HG03108 (cell line): ENCODE data around the gene TEAD3.

Experiments used
- ATAC-seq: cut with Tn5 transposase; IDR thresholded peaks from one replicate; pipeline ENCODE4 v1.9.1; 2021; ENCODE audit warnings: moderate library complexity; ENCODE audit not compliant: unreplicated experiment

The TEAD3 gene

DNA sequence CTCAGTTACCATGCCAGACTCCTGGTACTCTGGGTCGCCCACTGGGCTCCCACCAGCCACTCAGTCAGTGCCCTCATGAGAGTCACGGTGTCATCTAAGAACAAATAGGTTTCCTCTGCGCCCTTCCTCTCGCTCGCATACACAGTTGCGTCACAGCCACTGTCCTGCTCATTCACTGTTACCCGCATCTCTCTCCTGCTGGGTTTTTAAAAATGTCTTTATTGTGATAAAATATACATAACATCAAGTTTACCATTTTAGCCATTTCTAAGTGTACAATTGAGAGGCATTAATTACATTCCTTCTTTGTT is 4.0 kb downstream of the TEAD3 start:
- no peak for ATAC-seq

DNA sequence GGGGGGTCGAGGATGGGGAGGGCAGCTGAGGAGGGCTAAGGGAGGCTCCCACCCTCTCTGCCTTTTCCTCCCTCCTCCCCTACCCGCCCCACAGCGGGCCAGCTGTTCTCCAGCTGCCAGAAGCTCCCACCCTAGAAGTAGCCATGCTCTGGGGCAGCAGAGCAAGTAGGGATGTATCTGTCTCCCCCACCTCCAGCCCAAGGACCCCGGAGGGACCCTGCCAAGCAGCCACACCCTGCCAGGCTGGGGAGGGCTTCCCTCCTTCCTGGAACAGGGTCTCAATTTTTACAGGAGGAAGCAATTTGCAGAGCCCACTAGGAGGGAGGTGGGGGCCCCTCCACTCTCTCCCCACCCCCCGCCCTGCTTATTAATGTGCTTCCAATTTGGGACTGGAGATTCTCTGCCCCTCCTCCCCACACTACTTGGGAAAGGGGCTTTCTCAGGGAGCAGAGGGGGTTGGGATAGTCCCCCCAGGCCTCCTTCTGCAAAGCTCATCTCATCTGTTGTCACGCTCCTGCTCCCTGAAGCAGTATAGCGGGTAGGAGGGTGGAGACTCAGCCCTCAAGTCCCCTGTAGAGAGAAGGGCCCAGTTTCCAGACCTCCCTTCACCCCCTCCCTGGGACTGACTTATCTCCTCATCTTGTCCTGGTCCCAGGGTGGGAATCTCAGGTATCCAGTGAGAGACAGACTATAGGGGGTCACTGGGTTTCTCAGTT is 4.5 kb downstream of the TEAD3 start:
- ATAC-seq, result no peak

DNA sequence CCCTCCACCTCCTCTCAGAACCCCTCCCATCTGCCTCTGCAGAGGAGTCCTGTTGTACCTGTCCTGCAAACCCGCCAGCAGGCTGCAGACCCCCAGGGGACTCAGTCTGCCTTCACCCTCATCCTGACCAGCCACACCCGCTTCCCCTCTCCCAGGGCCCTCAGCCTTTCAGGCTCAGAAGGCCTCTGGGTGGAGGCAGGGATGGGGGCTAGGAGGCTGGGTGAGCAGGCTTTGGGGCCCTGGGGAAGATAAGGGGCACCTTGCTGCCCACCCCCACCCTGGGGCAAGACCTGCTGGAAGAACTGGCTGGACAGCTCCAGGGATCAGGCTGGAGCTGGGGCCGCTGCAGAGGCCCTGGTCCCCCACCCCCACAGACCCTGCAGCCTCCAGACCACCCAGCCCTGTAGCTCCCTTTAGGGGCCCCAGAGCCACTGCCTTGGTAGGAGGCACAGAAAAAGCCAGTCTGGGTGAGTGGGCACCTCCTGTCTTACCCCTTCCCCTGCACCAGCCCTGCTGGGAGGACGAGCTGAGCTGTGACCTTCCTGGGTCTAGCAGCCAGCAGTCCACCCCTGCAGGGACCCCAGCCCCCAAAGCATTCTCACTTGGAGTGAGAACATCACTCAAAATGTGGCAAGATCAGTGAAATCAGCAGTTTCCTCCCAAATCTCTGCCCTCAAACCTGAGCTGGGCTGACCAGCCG is 5.2 kb downstream of the TEAD3 start:
- no peak for ATAC-seq

DNA sequence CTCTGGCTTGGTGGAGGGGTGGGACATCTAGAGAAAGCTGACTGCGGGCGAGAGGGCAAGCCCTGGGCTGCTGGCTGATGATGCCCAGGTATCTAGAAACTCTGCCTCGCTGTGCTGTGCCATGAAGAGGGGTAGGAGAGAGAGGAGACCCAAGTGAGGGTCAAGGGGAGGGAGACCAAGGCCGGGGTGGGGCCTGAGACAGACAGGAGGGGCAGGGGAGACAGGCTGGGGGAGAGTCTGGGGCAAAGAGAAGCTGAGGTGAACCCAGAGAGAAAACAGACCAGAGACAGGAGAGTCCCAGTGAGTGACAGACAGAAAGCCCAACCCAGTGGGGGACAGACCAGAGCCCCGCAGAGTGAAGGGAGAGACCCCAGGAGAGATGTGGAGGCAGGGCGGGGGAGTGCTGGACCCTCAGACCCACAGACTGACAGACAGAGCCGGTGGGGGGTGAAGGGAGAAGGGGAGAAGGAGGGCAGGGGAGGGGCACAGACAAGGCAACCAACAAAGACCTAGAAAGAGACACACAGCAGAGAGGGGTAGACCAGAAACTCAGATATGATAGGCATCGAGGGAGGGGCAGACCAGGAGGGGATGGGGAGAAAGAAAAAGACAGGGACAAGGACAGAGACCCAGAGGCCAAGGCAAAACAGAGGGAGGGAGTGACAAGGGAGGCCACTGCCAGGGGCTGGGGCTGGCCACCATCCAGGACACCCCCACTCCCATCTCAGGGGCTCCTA is 5.9 kb downstream of the TEAD3 start:
- no peak for ATAC-seq

DNA sequence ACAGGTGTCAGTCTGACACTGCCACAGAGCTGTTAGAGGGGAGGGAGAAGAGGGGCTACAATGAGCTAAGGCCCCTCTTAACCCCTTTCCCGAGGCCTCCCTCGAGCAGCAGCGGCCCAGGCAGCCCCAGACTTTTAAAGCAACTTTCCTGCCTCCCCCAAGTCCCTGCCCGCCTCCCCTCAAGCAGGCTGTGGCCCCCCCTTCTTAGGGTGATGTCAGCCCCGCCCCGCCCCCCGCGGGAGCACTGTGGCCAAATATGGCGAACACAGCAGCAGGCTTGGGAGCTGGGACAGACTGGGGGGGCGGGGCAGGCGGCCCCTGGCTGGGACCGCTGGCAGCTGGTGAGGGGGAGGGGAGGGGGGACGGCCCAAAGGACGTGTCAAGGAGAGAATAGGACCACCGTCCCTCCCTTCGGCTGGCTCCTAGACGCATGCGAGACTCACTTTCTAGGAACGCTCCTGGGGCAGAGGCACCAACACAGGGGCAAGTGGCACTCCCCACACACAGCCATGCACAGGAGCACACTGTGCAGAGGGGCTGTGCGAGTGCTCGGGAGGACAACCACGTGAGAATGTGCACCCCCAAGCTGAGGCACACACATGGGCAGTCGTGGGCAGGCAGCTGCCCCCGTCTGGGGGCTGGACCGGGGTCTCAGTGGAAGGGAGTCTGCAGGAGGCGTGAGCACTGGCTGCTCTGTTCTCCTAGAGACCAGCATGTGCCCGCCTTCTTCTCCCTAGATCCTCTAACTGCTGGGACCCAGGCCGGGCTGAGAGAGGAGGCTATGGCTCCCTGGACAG is 6.7 kb downstream of the TEAD3 start:
- no peak for ATAC-seq

DNA sequence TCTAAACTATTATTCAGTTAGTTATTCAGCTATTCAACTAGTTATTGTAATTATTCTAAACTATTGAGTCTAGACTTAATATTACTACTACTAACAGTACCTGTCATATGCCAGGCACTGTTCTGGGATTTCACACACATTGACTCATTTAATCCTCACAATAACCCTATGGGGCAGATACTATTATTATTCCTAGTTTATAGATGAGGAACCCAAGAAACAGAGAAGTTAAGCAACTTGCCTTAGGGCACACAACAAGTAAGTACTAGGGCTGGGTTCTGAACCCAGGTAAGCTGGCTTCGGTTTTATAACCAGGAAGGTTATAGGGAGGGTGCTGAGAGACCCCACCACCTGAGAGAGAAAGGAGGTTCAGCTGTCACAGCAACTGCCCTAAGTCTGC is 7.8 kb downstream of the TEAD3 start:
- no peak for ATAC-seq

DNA sequence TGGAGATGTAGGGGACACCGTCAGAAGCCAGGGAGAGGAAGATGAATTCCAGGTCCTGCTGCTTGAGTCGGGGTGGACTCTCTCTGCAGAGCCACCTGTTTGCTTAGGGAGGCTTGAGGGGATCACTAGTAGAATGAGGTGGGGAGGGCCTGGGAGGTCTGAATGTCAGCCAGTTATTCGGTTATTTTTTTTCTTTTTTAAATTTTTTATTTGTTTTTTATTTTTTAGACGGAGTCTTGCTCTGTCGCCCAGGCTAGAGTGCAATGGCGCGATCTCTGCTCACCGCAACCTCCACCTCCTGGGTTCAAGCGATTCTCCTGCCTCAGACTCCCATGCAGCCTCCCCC is 8.4 kb downstream of the TEAD3 start:
- no peak for ATAC-seq

DNA sequence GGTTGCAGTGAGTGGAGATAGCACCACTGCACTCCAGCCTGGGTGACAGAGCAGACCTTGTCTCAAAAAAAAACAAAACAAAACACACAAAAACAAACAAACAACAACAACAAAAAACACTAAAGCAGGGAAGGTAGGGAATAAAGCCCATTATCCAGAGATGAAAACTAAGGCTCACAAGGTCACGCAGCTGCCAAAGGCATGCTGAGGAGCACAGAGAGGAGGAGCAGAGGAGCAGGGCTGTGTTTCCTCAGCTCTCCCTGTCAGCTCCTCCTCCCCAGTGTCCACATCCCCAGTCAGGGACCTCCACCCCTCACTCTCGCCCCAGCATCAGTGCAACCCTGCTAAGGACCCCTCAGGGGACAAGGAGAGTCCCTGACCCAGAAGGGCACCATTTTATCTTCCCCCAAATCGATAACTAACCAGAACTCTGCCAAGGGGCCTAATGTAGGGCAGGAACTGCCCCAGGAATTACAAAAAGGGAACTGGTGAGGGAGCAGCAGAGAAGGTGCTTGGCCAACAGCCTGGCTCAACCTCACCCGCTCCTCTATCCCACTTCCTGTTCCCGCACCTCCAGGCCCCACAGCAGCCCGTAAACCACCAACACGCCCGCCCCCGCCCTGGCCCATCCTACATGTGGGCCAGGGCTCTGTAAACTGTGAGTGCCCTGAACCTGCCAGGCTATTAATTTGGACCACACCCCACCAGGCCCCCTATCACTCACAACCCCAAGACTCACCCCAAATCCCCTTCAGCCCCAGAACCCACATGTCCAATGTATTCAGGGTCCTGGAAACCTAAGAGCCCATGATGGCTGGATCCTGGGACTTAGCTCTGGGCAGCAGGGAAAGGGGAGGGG is 9.0 kb downstream of the TEAD3 start:
- no peak for ATAC-seq

DNA sequence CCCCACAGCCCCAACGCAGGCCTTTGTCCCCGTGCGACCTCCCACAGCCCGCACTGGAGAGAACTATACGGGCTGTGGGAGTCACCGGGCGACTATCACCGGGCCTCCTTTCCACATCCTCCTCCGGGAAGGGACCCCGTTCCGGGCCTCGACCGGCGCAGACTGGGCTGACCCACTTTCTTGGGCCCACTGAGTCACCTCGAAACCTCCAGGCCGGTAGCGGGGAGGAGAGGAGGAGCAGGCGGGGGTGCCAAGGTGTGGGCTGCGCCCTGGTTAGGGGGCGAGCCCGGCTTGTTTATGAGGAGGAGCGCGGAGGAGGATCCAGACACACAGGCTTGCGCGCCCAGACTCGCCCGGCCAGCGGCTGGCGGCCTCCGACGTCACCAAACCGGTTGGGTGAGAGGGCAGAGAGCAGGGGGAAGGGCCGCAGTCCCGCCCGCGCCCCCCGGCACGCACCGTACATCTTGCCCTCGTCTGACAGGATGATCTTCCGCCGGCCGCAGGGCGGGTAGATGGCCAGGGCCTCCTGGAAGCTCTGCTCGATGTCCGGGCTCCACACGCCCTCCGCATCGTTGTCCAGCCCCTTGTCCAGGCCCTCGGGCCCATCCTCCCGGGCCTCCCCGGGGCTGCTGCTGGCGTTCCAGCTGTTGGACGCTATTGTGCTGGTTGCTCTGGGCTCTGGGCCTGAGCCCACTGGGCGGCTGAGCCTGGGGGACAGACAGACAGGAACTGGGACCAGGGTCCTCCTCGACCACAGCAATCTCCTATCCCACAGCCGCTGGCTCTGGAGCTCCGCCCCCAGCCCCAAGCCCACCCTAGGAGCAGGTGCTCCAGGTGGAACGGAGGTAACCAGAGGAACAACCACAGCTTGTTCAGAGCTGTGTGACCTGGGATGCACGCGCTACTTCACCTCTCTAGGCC is 10.6 kb downstream of the TEAD3 start:
- no peak for ATAC-seq

DNA sequence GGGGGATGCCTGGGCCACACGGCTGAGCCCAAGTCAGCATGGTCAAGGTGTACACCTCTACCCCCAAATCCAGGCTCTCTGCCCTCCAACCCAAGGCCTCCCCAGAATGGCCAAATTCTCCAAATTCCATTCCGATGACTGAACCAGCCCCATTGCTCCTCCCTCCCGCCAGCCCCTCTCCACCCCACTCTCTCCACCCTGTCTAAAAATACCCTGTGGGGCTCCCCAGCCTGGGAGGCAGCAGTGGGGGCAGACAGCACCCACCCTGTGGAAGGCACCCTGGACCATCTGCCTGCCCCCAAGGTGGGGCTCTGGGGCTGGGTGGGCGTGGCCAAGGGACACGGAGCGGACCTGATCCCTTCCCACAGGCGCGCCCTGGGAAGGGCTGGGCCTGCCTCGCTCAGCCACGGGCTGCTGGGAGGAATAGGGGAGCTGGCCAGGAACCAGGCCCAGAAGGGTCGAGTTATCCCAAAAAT is 11.4 kb downstream of the TEAD3 start:
- no peak for ATAC-seq

DNA sequence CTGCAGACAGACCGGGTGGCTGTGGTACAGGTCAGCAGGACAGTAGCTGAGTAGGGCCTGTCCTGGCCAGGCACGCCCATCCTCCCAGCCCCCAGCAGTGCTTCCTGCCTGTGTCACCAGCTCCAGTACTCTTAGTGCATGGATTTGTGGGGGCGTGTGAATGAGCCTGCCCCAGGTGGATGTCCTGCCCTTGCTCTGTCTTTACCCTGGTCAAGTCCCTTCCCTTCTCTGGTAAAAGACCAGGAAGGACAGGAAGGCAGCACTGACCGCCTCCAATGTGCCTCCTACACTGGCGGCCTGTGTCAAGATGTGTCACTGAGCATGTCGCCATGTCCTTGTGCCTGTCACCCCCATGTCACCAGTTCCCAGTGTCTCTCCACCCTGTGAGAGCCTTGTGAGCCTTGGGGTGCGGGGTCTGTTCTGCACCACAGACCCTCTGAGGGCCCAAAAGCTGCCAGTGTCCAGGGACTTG is 11.9 kb downstream of the TEAD3 start:
- ATAC-seq, result no peak

DNA sequence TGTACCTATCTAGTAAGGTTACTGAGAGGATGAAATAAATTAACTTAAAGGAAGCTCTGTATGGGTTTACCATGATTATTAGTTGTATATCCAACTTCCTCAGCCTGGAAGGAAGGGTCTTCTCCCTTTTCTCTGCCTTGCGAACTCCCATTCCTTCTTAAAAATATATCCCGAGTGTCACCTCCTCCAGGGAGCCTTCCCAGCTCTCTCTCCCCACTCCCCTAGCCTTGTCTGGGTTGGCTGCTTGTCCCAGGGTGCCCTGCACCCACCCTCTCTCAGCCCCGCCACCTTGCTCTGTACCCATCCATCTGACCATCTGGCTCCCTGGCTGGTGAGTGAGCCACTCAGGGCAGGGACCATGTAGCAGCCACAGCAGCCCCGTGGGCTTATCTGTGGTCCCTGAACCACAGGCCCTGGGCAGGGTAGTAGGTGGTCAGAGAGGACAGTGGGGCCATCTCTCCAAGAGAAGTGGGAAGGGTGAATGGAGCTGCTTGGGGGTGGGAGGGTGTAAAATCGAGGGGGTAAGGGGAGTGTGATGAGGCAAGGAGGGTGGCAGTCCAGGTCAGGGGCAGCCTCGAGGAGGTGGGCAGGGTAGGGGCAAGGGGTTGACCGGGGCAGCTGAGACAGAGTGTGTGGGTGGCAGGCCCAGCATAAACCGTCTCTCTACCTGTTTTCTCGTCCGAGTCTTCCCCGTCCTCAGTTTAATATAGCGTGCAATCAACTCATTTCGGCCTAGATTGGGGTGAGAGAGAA is 12.8 kb downstream of the TEAD3 start:
- no peak for ATAC-seq

DNA sequence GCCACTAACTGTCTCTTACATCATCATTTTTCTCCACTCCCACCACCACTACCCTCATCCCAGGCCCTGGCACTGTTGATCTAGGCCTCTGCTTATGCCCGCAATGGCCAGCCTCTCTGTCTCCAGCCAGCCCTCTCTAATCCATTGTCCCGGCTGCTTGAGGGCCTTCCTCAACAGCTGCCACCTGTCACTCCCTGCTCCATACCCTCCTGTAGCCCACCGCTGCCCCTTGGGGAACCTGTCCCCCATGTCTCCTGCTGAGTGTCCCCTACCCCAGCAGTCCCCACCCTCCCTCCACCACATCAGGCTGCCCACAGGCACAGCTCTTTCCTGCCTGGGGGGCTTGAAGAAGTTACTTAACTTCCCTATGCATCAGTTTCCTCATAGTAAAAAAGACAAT is 13.4 kb downstream of the TEAD3 start:
- no peak for ATAC-seq

DNA sequence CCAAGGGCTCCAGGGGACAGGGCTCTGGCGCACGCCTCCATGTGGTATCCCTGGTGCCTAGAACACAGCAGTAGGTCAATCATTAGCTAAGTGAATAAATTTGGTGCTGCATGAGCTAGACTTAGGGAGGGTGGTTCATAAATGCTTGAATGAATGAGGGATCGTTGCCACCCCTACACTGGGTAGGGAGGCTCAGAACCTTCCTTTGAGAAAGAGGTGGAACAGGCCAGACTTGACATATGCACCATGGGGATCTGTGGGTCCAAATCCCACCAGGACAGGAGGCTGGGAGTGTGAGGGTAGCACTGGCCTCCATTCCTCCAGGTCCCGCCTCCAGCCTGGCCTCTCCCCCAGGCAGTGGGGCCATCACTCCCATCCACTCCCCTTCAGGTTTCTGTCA is 13.8 kb downstream of the TEAD3 start:
- no peak for ATAC-seq

DNA sequence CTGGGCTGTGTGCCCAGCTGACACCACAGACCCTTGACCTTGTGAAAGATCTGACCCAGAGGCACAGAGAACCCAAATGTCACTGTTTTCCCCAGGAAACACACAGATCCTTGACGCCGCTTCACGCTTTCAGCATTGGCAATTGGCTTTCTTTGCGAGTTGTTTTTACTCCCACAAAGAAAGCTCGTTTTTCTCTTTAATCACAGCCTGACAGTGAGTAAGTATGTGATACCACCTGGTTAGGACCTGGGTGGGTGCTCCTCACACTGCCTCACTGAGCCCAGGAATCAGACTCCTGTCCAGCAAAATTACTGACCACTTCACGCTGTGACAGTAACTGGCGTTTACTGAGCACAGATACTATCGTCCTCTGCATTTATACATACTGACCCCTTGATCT is 15.7 kb downstream of the TEAD3 start:
- no peak for ATAC-seq

DNA sequence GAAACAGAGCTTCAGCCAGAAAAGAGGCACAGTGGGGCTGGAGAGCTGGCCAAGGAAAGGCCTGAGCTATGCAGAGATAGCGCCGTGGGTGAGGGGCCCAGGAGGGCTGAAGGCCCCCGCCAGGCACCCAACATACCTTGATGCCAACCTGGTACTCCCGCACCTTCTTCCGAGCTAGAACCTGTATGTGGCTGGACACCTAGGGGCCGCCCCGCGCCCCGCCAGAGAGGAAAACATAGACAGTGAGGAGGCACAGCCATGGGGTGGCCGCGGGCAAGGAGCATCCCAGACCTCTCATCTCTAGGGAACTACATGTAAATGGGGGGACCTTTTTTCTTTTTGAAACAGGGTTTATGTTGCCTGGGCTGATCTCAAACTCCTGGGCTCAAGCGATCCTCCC is 16.7 kb downstream of the TEAD3 start:
- no peak for ATAC-seq

DNA sequence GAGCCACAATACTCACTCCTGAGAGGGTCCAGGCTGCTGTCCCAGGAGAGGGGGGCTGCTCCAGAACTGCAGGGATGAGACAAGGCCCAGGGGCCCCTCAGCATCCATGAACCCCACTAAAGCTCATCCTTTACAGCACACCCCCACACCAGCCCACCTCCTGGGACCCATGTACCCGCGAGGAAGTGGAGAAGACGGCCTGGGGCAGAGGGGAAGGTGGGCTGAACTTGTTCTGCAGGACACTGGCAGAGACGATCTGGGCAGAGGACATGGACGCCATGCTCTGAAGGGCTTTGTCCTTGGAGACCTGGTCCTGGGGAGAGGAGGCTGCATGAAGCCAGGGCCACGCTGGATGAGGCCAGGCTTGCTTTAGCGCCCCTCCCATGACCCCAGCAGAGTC is 18.6 kb downstream of the TEAD3 start:
- no peak for ATAC-seq

DNA sequence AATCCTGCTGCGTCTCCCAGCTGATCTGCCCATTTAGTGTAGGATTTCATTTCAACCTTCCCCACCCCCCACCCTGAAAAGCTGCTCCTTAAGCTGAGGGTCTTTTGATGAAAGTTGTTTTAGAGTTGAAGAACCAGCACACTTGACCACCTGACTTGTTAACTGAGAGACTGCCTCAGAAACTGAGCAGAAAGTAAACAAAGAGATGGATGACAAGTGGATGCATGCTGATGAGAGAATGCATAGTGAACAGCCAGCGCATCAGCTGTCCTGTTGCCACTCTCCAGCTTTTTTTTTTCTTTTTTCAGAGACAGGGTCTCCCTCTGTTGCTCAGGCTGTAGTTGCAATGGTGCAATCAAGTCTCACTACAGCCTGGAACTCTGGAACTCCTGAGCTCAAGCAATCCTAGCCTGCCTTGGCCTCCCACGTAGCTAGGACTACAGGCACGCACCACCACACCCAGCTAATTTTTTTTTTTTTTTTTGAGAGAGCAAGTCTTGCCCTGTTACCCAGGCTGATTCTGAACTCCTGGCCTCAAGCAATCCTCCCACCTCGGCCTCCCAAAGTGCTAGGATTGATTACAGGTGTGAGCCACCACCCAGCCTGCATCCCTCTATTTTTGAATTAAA is 19.2 kb downstream of the TEAD3 start:
- ATAC-seq, result no peak
